Fibroblast of the aortic adventitia (primary cell): Measurements from ENCODE around the gene C1QTNF4. TPM values are rescaled to one million over a fixed set of nuclear protein-coding genes. Genes with fewer than 3 reads are reported as not detected.
A peak's percentile ranks its signal among the peaks of the same experiment; 100 is the strongest.
"Not testable (repeated sequence)": the region's sequence is repeated elsewhere in the genome, so short reads cannot be mapped to it uniquely, and the experiment has no call there.

Source experiments
- DNase-seq: peaks from one replicate; pipeline ENCODE4 v3.0.0-alpha.2; 2010; ENCODE audit warnings: low read depth
- H3K4me3 ChIP-seq: 2 replicates; pipeline ENCODE4 v1.5.1; 2011; ENCODE audit warnings: low read depth, mild to moderate bottlenecking, control low read depth, low read length, moderate library complexity
- CTCF ChIP-seq: IDR thresholded peaks from 2 replicates; pipeline ENCODE4 v1.5.1; 2011; ENCODE audit warnings: mild to moderate bottlenecking, low read length, control low read depth, inconsistent platforms; ENCODE audit not compliant: insufficient read depth
- total RNA-seq: library from RNA; depleted of rRNA; stranded (reverse); fragments of >200 nt; gene quantifications from 2 replicates; pipeline ENCODE4 v1.2.3, GENCODE V29; 2012; ENCODE audit warnings: low replicate concordance

The C1QTNF4 gene
- not detected in 2 replicates for total RNA-seq

GRCh38 chr11:47593934-47594855 lies at the start of gene C1QTNF4:
Gene C1QTNF4, minus strand, starts transcription at chr11:47594411. Its CDS starts 3,601 bp downstream, at chr11:47590810.
- peak within 1 kb of the TSS; percentile 42 for H3K4me3 ChIP-seq
- DNase-seq, result no peak
- no peak for TF ChIP-seq CTCF

DNA sequence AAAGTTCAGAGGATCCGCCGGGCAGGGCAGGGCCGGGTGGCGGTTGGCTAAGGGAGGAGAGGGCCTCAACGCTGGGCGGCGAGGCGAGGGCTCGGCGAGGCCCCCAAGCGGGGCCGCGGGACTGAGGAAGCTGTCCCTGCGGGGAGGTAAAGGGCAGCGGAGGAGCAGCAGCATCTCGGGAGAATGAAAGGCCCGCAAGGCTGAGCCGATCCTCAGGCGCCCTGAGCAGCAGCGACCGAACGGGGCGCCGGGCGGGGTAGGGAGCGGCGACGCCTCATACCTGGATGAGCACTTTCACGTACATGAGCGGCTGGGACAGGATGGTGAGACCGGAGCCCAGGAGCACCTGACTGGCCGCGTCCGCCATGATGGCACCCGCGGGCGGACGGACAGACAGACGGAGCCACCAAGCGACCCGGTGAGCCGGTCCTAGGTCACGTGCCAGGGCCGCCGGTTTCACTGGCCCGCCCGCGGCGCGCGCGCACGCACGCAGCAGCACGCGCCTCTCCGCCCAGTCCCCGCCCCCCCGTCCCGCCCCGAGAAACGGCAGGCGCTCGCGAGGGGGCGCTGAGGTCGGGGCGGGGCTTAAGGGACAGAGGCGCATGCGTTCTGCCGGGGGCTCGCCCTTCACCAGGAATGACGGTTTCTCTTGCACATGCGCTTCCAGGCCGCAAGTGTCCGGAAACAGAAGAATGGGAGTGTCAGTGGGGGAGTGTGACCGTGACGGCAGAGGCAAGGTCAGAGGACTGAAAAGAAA lies 48.1 kb upstream of the C1QTNF4 start, which contains the start of gene MTCH2:
Gene MTCH2, minus strand, starts transcription at position 461 of the 757 bp plus-strand sequence. Its CDS starts 94 bp downstream, at position 367.
- peak; percentile 13 for TF ChIP-seq CTCF
- DNase-seq, result peak; percentile 97
- H3K4me3 ChIP-seq, result peak within 1 kb of the TSS; percentile 91

DNA sequence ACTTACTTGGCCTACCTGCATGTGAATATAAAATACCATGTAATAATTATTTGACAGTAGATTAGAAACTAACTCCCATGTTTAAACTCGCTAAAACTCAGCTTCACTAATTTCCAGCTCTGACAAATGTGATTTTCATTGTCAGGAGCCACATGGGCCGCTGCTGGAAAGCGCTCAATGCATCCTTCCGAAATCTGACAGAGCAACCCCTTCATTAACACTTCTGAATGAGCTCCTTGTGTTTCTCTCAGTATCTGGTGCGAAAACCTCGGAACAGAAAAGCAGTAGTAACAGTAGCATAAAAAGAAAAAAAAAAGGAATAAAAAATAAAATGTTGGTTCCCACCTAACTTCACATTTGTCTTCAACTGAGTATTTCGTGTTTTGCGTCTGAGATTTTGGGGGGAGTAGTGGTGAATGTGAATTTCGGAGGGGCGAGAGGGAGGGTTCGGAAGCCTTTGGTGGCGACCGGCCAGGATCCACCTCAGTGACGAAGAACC lies 47.4 kb upstream of the C1QTNF4 start:
- TF ChIP-seq CTCF, result no peak
- no peak for DNase-seq
- H3K4me3 ChIP-seq, result peak overlapping the region; percentile 91

GRCh38 chr11:47640506-47640905 lies 46.3 kb upstream of the C1QTNF4 start:
- not testable (repeated sequence) for H3K4me3 ChIP-seq
- peak; percentile 68 for DNase-seq

GRCh38 chr11:47636331-47636730 lies 42.1 kb upstream of the C1QTNF4 start:
- DNase-seq, H3K4me3 ChIP-seq: not testable (repeated sequence)

DNA sequence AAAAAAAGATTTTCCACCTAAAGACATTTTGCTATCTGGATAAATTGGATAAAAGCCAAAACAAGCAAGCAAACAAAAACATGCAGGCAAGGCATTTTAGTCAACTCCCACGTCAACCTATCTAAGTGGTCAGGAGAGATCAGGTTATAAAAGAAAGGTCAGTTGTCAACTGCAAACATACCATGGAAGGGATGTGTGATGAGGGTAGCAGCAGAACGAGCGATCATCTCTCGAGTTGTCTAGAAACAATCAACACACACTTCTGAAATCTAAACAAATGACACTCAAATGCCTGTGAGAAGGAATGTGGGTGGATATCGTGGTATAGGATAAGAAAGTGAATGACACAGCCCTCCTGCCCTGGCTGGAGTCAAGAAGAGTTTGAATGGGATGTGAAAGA lies 37.3 kb upstream of the C1QTNF4 start:
- DNase-seq, result no peak
- no peak for TF ChIP-seq CTCF
- H3K4me3 ChIP-seq, result no peak overlapping the region

DNA sequence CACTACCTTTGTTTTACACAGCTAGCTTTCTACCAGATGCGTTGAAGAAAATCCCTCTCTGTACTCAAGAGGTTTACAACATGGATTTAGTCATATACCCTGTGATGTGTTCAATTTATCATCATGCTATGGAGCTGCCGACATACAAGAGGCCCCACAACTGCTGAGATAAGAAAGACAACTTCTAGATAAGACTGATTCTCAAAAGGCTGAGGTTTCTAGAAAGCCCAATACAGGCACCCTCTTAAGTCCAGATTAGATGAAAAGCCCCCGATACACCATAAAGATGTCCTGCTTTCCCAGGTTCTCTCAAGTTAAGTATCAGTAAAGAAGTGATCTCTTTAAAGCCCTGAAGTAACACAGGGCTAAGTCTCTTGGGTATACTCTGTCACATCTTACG lies 33.8 kb upstream of the C1QTNF4 start:
- DNase-seq, result no peak
- no peak for TF ChIP-seq CTCF

More for the DNA sequence above, 33.8 kb upstream of the C1QTNF4 start:
- no peak overlapping the region for H3K4me3 ChIP-seq
